NCI-H1417 treated with DMSO at 0.1 percent for 48 hours (cell line): ENCODE results near the gene GGPS1.
"Not testable (repeated sequence)": the region's sequence is repeated elsewhere in the genome, so short reads cannot be mapped to it uniquely, and the experiment has no call there.

Experiments
- DNase-seq: peaks from one replicate; lab custom pipeline; 2025; lab: John Stamatoyannopoulos, UW

Gene GGPS1

DNA sequence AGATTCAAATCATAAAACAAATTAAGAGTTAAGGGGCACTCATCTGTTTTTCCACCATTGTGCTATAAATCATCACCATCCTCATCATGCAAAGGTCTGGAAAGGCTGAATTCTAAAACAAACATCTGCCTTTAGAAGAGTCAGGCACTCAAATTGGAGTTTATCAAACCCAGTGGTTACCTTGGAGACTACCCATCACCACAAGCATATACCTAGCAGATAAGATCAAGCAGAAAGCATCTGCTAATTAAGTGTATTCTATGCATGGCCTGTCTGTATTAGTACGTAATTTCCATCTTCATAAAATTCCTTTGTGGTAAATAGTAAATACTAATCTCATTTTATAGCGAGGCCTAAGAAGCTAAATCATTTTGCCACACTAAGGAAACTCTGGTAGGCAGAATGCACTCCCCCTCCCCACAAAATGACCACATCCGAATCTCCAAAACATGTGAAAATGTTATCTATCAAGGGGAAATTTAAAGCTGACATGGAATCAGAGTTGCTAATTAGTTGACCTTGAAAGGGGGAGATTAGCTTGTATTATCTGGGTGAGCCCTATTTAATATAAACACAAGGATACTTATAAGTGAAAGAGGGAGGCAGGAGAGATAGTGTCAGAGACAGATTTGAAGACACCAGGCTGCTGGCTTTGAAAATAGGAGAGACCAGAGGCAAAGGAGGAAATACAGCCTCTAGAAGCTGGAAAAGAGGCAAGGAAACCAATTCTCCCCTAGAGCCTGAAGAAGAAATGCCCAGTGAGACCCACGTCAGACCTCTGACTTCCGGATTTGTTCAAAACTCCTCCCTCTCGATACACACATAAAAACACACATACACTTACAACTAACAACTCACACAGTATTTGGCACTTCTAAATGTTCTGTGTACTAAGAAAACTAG lies 23.6 kb upstream of the GGPS1 start:
- no peak for DNase-seq

DNA sequence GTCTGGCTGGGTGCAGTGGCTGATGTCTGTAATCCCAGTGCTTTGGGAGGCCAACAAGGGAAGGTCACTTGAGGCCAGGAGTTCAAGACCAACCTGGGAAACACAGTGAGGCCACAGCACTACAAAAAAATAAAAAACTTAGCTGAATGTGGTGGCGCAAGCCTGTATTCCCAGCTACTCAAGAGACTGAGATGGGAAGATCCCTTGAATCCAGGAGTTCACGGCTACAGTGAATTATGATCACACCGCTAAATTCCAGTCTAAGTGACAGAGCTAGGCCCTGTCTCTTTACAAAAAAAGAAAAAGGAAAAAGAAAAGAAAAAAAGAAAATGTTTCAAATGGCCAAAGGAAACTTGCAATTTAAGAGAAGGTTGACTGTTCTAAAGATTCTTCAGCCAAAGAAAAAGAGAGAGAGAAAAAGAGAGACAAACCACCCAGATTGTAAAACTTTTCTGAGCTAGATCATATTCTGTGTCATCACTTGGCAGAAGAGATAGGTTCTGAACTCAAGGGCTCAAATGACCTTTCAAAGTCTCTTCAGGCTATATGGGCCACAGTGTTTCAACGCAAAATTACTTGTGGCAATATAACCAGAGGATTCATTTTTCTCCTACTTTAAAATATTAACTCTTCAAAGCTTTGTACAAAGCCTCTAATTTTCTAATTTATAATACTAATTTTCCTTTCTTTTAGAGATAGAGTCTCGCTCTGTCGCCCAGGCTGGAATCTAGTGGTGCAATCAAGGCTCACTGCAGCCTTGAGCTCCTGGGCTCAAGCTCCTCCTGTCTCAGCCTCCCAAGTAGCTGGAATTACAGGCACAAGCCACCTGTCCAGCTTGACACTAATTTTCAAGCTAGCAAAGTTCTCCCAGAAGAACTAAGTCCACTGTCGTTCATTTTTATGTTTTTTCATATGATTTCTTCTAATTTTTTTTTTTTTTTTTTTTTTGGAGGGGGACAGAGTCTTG lies 20.9 kb upstream of the GGPS1 start:
- no peak for DNase-seq

- DNase-seq, result not testable (repeated sequence)
These were observed 19.2 kb upstream of the GGPS1 start for GRCh38 chr1:235309206-235309605.

- DNase-seq, result no peak
These were observed 15.1 kb upstream of the GGPS1 start for GRCh38 chr1:235313262-235313661.

DNA sequence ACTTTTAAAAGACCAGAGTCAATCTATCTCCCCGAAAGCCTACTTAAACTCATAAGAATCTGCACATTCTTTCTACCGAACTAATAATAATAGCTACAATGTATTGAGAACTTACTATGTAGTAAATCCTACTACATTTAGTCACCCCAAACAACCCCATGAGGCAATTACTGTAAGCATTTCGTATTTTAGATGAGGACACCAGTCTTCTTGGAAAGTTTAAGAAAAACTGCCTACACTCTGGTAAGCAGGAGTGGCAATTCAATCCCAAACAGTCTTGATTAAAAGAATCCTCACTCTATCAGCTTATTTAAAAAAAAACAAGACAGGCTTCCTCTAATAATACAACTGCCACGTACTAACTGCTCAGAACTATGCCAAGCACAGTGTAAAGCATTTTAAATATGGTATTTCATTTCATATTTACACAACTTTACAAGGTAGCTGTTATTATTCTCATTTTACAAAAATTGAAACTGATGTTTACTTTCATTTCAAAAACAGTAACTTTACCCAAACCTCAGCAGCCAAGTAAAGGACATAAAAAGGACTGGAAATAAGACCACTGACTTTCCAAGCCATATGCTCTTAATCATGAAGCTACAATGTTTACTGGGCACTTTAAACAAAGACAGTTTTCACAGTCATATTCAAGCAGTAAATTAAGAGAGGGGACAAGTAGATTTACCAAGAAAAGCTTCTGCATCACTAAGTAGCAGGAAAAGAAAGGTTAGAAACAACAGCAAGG lies 14.3 kb upstream of the GGPS1 start:
- DNase-seq, result no peak

- DNase-seq, result no peak
These were observed 13.2 kb upstream of the GGPS1 start for GRCh38 chr1:235315173-235315572.

DNA sequence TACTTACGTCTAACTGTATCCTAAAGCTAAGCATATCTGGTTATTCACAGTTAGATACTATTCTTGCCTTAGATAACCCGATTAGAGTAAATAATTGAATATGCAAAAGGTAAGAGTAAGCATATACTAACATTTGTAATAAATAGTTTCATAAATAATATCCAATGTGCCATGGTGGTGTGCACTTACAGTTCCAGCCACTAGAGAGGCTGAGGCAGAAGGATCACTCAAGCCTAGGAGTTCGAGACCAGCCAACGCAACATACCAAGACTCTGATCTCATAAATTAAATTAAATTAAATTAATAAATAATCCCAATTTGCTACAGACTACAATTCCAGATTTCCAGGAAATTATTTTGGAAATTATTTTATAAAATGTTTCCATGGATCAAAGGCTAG lies 12.6 kb upstream of the GGPS1 start:
- no peak for DNase-seq

GRCh38 chr1:235317168-235317567 lies 11.2 kb upstream of the GGPS1 start:
- no peak for DNase-seq

- no peak for DNase-seq
These were observed 9.1 kb upstream of the GGPS1 start for GRCh38 chr1:235319255-235319654.

GRCh38 chr1:235320521-235321179 lies 7.7 kb upstream of the GGPS1 start:
- no peak for DNase-seq

- no peak for DNase-seq
These were observed 4.1 kb upstream of the GGPS1 start for GRCh38 chr1:235324296-235324695.

DNA sequence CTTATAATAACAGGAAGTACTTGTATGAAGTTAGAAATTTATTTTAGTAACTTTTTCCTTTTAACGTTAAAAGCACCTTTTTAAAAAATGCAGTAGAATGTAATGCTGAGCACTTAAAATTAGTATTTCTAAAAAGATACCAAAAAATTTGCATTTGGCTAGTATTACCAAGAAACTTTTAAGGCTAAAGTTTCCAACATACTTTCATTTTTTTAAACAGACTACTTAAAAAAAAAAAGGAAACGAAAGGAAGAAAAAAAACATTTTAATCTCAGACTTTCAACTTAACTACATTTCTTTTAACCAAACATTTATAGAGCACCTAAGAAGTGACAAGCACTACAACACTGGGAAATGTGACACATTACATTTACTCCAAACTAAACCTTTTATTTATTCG lies 3.2 kb upstream of the GGPS1 start:
- no peak for DNase-seq

DNA sequence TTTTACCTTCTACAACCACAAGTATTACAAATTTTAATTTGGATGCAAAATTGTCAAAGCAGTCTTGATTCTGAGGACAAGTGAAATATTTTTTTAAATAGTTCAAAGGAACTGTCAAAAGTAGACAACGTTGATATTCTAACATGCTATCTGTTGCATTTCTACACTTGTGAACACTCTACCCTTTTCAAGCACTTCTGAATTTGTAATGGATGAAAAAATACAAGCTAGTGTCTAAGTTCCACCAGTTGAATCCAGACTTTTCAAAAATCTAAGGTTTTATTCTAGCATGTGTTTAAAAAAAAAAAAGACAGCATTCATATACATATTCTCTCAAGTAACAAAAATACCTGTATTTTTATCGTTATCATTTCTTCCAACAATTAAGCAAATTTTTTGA lies 2.5 kb upstream of the GGPS1 start:
- DNase-seq, result no peak

GRCh38 chr1:235326719-235327558 lies 1.4 kb upstream of the GGPS1 start:
- no peak for DNase-seq

DNA sequence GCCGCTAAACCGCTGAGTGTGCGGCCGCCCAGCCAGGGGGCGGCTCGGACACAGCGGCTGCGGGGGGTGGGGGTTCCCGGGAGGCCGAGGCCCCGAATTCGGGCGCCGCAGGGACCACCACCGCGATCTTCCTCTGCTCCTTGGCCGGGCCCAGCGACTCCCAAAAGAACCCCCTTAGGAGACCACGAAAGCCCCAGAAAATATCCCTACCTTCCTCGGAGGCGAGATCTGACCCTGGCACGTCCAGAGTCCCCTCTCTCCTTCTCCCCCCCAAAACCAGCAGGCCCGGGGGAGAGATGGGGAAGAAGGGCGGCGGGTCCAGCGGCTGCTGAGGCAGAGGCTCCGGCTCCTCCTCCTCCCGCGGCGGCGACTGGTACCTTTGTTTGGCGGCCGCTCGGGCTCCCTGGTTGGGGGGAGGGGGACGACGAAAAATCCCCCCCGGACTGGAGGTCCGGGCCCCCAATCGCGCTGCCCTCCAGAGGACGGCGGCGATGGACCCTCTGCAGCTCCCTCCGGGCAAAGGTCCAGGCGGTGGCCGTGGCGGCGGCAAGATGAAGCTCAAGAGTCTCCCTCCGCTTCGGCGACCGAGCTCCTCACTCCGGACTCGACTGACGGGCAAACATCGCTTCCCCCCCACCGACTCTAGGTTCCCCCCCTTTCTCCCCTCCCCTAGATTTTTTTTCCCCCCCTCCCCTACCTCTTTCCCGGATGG lies 655 bp upstream of the GGPS1 start, which contains the start of gene ARID4B:
Gene ARID4B, minus strand, starts transcription at position 621 of the 712 bp plus-strand sequence. CDS start 1,260 bp downstream, outside the sequence.
- no peak for DNase-seq

DNA sequence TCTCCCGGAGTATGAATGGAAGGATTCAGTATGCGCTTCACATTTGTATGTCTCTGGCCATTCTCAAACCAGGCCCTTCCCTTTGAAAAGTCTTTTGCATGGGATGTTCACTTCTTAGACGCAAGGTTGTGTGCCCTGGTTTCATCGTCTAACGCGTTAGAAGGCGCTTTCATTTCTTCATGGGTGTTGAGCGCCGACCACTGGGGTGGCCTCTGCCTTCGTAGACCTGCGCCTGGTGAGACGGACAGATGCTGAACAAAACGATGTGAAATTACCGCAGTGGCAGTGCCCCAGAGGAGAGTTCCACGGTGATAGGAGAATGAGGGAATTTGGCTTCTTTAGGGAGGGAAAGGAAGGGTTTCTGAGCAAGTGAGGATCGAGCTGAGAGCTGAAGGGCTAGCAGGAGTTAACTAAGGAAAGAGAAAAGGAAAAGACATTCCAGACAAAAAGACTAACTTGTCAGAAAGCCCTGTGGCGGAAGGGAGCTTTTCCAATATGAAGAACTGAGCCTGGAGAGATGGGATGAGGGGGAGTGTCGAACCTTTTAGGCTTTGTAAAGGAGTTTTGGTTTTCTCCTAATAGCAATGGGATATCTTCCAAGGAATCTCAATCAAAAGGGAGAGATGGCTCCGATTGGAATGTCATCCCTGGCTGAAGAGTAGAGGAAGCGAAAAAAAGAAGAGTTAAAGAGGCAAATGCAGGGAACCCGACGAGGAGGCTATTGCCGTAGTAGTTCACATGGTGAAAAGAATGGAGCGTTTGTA lies 951 bp downstream of the GGPS1 start:
- DNase-seq, result no peak

- no peak for DNase-seq
These were observed 2.5 kb downstream of the GGPS1 start for GRCh38 chr1:235330918-235331285.

DNA sequence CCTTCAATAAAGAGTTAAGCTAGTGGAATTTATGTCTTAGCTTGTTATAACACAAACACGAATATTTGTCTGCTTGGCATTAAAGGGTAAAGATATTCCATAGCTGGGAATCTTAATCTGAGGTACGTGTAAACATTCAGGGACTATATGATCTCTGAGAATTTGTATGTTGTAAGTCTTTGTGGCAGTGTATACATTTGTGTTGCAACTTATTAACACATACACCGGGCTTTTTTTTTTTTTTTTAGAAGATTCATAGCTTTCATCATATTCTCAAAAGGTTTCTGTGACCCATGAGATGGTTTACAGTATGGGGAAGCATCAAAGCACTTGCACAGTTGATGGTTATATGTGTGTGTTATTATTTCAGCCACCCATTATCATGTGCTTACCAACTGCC lies 3.0 kb downstream of the GGPS1 start:
- no peak for DNase-seq

DNA sequence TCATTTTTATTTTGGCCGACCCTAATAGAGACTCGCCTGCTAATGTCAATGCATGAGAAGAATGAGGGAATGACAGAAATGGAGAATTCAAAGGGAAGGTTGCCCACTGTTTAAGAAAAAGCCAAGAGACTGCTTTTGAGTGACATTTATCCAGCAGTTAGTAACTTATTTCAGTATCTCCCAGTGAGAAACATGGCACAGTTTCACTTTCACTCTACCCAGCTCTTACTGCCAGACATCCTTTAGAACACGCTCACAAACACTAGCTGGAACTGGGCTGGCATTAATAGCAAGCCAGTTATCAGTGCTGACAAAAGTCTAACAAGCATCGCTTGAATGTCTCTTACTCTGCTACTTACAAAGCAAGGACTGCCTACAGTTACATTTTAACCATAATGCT lies 8.5 kb downstream of the GGPS1 start:
- no peak for DNase-seq
